OCI-LY1 (cell line): ENCODE results near the gene KRT34.
"Not testable (repeated sequence)": the region's sequence is repeated elsewhere in the genome, so short reads cannot be mapped to it uniquely, and the experiment has no call there.

Experiments
- H2AFZ ChIP-seq: fragments of 200-600 bp; sonication (generic), shearing (Covaris generic); 2 replicates; pipeline ENCODE4 v1.6.0; 2014; ENCODE audit warnings: antibody characterized with exemption, mild to moderate bottlenecking, low read length
- H3F3A ChIP-seq: fragments of 200-600 bp; sonication (generic), shearing (Covaris generic); 2 replicates; pipeline ENCODE4 v1.6.0; 2014; ENCODE audit warnings: mild to moderate bottlenecking, antibody characterized with exemption, low read length, moderate library complexity; ENCODE audit not compliant: insufficient read depth
- H3K27ac ChIP-seq: fragments of 200-600 bp; sonication (generic); 2 replicates; pipeline ENCODE4 v1.5.1; 2014; ENCODE audit warnings: low read length, mixed run types, mild to moderate bottlenecking, low read depth; ENCODE audit not compliant: poor library complexity, severe bottlenecking
- H3K27me3 ChIP-seq: fragments of 200-600 bp; sonication (generic); 2 replicates; pipeline ENCODE4 v1.6.0; 2014; ENCODE audit warnings: antibody characterized with exemption, mild to moderate bottlenecking, low read length, moderate library complexity; ENCODE audit not compliant: insufficient read depth
- H3K36me3 ChIP-seq: fragments of 200-600 bp; sonication (generic); 2 replicates; pipeline ENCODE4 v1.6.1; 2014; ENCODE audit warnings: mild to moderate bottlenecking, antibody characterized with exemption, low read length, moderate library complexity, mixed read lengths; ENCODE audit not compliant: insufficient read depth
- H3K4me1 ChIP-seq: fragments of 200-600 bp; sonication (generic); 2 replicates; pipeline ENCODE4 v1.5.1; 2014; ENCODE audit warnings: mild to moderate bottlenecking, low read length, moderate library complexity; ENCODE audit not compliant: insufficient read depth, severe bottlenecking
- H3K4me2 ChIP-seq: fragments of 200-600 bp; sonication (generic), shearing (Covaris generic); 2 replicates; pipeline ENCODE4 v1.6.1; 2014; ENCODE audit warnings: low read length
- H3K4me3 ChIP-seq: fragments of 200-600 bp; sonication (generic); 2 replicates; pipeline ENCODE4 v1.5.1; 2014; ENCODE audit warnings: low read length, low read depth, mild to moderate bottlenecking, mixed read lengths; ENCODE audit not compliant: poor library complexity, severe bottlenecking
- H3K79me2 ChIP-seq: fragments of 200-600 bp; shearing (Covaris generic); 2 replicates; pipeline ENCODE4 v1.6.1; 2016; ENCODE audit warnings: mixed run types, low read length, mixed read lengths; ENCODE audit not compliant: insufficient read depth
- H3K9ac ChIP-seq: fragments of 200-600 bp; sonication (generic), shearing (Covaris generic); 2 replicates; pipeline ENCODE4 v1.6.1; 2014; ENCODE audit warnings: mild to moderate bottlenecking, low read length, mixed read lengths
- H3K9me2 ChIP-seq: fragments of 200-600 bp; sonication (generic), shearing (Covaris generic); 2 replicates; pipeline ENCODE4 v1.6.1; 2014; ENCODE audit warnings: low read depth, mild to moderate bottlenecking, low read length, mixed read lengths
- H3K9me3 ChIP-seq: fragments of 200-600 bp; shearing (Covaris generic); 2 replicates; pipeline ENCODE4 v1.6.1; 2014; ENCODE audit warnings: low read length, mixed read lengths
- H4K20me1 ChIP-seq: fragments of 200-600 bp; sonication (generic), shearing (Covaris generic); 2 replicates; pipeline ENCODE4 v1.6.0; 2016; ENCODE audit warnings: mild to moderate bottlenecking, low read length; ENCODE audit not compliant: insufficient read depth
- CTCF ChIP-seq: fragments of 200-600 bp; sonication (generic), shearing (Covaris generic); IDR thresholded peaks from 2 replicates; pipeline ENCODE4 v1.5.1; 2017; ENCODE audit warnings: mild to moderate bottlenecking, antibody characterized with exemption, low read length, moderate library complexity, mixed read lengths
- EZH2 ChIP-seq: fragments of 200-600 bp; sonication (generic), shearing (Covaris generic); IDR thresholded peaks from 2 replicates; pipeline ENCODE4 v1.8.0; 2017; ENCODE audit warnings: borderline replicate concordance, mixed run types, mild to moderate bottlenecking, antibody characterized with exemption, low read length, moderate library complexity, mixed read lengths

The KRT34 gene

GRCh38 chr17:41382394-41382793 lies 288 bp upstream of the KRT34 start:
- no peak overlapping the region for H3K9ac ChIP-seq
- no peaks in the 10 kb centered on the region for H4K20me1 ChIP-seq
- no peak overlapping the region for H2AFZ ChIP-seq
- H3F3A ChIP-seq = no peaks in the 10 kb centered on the region
- H3K9me2 ChIP-seq = no peaks in the 10 kb centered on the region; the same call in 1 of the 2 replicates
- no peaks in the 10 kb centered on the region for H3K79me2 ChIP-seq
- no peaks in the 10 kb centered on the region for H3K4me1 ChIP-seq
- no peaks in the 10 kb centered on the region for H3K27me3 ChIP-seq
- H3K9me3 ChIP-seq = 0 out of 2 replicates have a peak, but pooled peaks cover 4% of the 10 kb centered on the region
- TF ChIP-seq EZH2 (no peak), CTCF (no peak)
- no peaks in the 10 kb centered on the region for H3K36me3 ChIP-seq
- H3K27ac ChIP-seq = no peak overlapping the region
- no peak overlapping the region for H3K4me3 ChIP-seq
- no peak overlapping the region for H3K4me2 ChIP-seq

GRCh38 chr17:41380091-41380490 lies 2.0 kb downstream of the KRT34 start:
- not testable (repeated sequence) for H3F3A ChIP-seq, H3K9me3 ChIP-seq, H3K79me2 ChIP-seq, H3K27ac ChIP-seq, H3K9me2 ChIP-seq, H3K4me3 ChIP-seq, H3K36me3 ChIP-seq, H3K4me2 ChIP-seq, H2AFZ ChIP-seq, H3K9ac ChIP-seq, H3K4me1 ChIP-seq, H4K20me1 ChIP-seq, H3K27me3 ChIP-seq

DNA sequence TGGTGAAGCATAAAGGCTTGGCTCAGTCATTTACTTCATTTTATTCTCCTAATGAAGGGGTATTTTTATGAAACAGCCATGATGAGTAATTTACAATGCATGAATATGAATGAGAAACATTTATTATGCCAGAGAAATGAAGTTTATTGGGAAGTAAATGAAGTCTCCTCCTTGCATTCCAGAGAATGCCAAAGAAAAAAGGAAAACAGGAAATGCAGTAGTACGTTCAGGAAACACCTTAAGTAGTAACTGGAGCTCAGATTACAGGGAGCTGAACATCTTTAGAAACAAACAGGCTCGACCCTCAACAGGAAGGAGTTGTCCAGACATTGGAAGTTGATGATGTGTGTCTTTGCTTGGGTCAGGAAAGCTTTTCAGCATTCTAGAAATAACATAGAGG lies 4.6 kb downstream of the KRT34 start:
- no peaks in the 10 kb centered on the region for H3K79me2 ChIP-seq

More for the DNA sequence above, 4.6 kb downstream of the KRT34 start:
- Histone ChIP-seq H3K36me3 (no peaks in the 10 kb centered on the region), H4K20me1 (no peaks in the 10 kb centered on the region), H3K27ac (no peak overlapping the region), H3F3A (no peaks in the 10 kb centered on the region), H3K9me3 (no peaks in the 10 kb centered on the region), H3K27me3 (peaks cover 3% of the 10 kb centered on the region; the same call in 1 of the 2 replicates), H2AFZ (no peak overlapping the region), H3K4me2 (no peak overlapping the region), H3K9me2 (no peaks in the 10 kb centered on the region), H3K4me3 (no peak overlapping the region), H3K9ac (no peak overlapping the region), H3K4me1 (no peaks in the 10 kb centered on the region)
- TF ChIP-seq EZH2 = no peak
- no peak for TF ChIP-seq CTCF
